22Rv1 (cell line): Measurements from ENCODE around the gene CUL9.

ENCODE experiments used
- CTCF ChIP-seq: fragments of 450-650 bp; IDR thresholded peaks from 2 replicates; pipeline ENCODE4 v1.5.1; 2017; ENCODE audit warnings: mild to moderate bottlenecking
- ZFX ChIP-seq: fragments of 450-650 bp; IDR thresholded peaks from 2 replicates; pipeline ENCODE4 v1.6.1; 2017; ENCODE audit warnings: antibody characterized with exemption, borderline replicate concordance

GRCh38 chr6:43241446-43241845, 59.5 kb downstream of the CUL9 start:
- TF ChIP-seq CTCF: no peak
- no peak for TF ChIP-seq ZFX
